Measurements from ENCODE around the gene TTLL9.
A peak's percentile ranks its signal among the peaks of the same experiment; 100 is the strongest.

Gene TTLL9

DNA sequence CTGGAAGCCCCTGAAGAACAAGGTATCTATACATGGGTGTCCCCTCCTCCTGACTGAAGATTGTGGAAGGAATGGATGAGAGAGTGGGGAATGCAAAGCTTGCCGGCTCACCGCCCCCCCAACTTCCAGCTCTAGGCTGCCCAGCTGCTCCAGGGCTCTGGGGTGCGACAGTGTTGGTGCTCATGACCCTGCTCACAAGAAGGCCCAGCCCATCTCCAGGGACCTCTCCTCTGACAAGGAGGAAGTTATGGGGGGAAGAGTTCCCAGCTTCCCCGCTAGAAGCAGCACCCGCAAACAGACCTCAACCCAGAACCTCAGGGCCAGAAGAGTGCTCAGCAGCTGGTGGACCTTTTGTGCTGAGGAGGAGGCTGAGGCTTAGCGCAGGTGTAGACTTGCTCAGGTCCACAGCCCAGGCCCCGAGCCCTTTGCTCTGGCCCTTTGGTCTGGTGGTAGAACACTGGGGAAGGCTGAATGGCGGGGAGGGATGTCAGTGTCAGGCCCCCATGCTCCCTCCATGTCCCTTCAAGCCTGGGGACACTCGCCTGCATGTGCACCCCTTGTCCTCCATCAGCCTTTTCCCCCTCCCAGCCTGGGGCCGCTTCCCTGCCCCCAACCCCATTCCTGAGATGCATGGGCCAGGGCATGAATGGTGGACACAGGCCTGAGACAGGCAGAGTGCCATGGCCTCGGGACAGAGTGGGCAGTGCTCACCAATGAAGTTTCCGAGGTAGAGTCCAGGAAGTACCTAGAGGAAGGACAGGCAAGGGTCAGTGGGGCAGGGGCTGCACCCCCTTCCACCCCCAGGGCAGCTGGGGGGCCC lies 1.4 kb upstream of the TTLL9 start:
- Histone ChIP-seq H3K36me3 (ENCODE audit: control insufficient read depth, insufficient read depth, low read length) (no peaks in the 10 kb centered on the region), H3K4me3 (replicated peaks; ENCODE audit: low read depth, low read length) (no peak overlapping the region), H3K27me3 (replicated peaks; ENCODE audit: control insufficient read depth, insufficient read depth, low read length) (peaks cover 5% of the 10 kb centered on the region; the same call in 1 of the 2 replicates)
- TF ChIP-seq, protein P1, sequence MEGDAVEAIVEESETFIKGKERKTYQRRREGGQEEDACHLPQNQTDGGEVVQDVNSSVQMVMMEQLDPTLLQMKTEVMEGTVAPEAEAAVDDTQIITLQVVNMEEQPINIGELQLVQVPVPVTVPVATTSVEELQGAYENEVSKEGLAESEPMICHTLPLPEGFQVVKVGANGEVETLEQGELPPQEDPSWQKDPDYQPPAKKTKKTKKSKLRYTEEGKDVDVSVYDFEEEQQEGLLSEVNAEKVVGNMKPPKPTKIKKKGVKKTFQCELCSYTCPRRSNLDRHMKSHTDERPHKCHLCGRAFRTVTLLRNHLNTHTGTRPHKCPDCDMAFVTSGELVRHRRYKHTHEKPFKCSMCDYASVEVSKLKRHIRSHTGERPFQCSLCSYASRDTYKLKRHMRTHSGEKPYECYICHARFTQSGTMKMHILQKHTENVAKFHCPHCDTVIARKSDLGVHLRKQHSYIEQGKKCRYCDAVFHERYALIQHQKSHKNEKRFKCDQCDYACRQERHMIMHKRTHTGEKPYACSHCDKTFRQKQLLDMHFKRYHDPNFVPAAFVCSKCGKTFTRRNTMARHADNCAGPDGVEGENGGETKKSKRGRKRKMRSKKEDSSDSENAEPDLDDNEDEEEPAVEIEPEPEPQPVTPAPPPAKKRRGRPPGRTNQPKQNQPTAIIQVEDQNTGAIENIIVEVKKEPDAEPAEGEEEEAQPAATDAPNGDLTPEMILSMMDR (IDR thresholded peaks at IDR 0.05; ENCODE audit: insufficient read depth, low read length, poor library complexity, severe bottlenecking), result no peak
- DNase-seq (ENCODE audit: extremely low read depth, insufficient read length), result no peak

DNA sequence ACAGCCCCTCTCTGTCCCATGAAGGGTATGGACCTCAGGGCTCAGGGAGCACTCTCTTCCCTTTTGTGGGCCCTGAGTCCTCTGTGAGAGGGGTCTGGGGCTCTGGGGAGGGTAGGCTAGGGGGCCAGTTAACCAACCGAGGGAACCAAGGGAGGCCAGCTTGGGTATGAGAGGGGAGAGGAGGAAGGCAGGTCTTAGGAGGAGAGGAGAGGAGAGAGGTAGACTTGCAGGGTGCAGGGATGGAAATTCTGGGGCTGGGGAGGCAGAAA lies 827 bp upstream of the TTLL9 start:
- DNase-seq (ENCODE audit: extremely low read depth, insufficient read length), result no peak
- Histone ChIP-seq H3K27me3 (replicated peaks; ENCODE audit: control insufficient read depth, insufficient read depth, low read length) (peaks cover 5% of the 10 kb centered on the region), H3K4me3 (replicated peaks; ENCODE audit: low read depth, low read length) (no peak overlapping the region), H3K36me3 (ENCODE audit: control insufficient read depth, insufficient read depth, low read length) (no peaks in the 10 kb centered on the region)
- TF ChIP-seq, protein P1 (IDR thresholded peaks at IDR 0.05; ENCODE audit: insufficient read depth, low read length, poor library complexity, severe bottlenecking), result no peak

DNA sequence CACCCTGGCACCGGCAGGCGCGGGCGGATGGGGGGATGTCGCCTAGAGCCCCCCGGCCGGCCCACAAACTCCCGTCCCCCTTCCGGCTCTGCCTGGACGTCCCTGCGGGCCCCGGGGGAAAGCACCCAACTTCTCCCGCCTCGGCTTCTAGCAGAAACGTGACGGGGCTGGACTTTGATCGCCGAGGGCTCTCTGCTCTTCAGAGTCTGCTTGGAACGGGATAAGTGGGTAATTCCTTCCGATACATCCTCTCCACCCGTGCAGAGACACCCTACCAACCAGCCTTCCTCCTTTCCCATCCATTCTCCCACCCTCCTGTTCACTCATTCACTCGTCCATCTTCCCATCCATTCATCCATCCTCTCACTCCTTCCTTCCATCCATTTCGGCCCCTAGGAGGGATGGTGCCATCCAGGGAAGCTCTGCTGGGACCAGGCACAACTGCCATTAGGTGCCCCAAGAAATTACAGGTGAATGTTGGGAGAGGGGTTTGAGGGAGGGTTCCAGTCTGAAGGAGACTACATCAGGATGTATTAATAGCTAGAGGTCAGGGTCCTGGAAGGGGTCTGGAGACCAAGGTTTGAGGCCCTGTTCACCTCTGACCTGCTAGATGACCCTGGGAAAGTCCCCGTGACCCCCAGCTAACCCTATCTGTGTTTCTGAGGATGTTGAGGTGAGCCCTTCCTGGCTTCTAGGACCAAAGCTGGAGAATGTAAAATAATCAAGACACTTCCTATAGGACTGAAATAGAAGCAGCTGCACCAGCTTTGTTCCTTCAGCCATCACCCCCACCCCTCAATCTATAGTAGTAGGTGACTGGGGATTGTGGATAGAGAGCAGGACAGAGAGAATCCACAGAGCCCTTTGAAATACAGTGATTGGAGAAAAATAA lies 538 bp downstream of the TTLL9 start:
- TF ChIP-seq, protein P1 (IDR thresholded peaks at IDR 0.05; ENCODE audit: insufficient read depth, low read length, poor library complexity, severe bottlenecking), result no peak
- Histone ChIP-seq H3K27me3 (replicated peaks; ENCODE audit: control insufficient read depth, insufficient read depth, low read length) (peaks cover 5% of the 10 kb centered on the region), H3K36me3 (ENCODE audit: control insufficient read depth, insufficient read depth, low read length) (no peaks in the 10 kb centered on the region), H3K4me3 (replicated peaks; ENCODE audit: low read depth, low read length) (peak overlapping the region; percentile 44)
- DNase-seq (ENCODE audit: extremely low read depth, insufficient read length), result no peak

DNA sequence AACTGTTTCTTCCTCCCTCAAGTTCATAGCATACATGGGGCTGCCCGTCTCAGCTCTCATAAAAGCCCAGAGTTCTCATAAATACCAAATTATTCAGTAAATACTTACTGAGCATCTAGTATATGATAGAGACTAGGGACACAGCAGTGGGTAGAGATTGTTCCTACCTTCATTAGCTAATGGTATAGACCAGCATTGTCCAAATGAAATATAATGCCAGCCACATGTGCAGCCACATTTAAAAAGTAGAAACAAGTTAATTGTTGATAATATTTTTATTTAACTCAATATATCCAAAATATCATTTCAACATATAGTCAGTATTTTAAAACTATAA lies 1.2 kb downstream of the TTLL9 start:
- Histone ChIP-seq H3K27me3 (replicated peaks; ENCODE audit: control insufficient read depth, insufficient read depth, low read length) (peaks cover 5% of the 10 kb centered on the region), H3K36me3 (ENCODE audit: control insufficient read depth, insufficient read depth, low read length) (no peaks in the 10 kb centered on the region), H3K4me3 (replicated peaks; ENCODE audit: low read depth, low read length) (no peak overlapping the region)
- no peak for DNase-seq (ENCODE audit: extremely low read depth, insufficient read length)
- TF ChIP-seq, protein P1 (IDR thresholded peaks at IDR 0.05; ENCODE audit: insufficient read depth, low read length, poor library complexity, severe bottlenecking), result no peak

DNA sequence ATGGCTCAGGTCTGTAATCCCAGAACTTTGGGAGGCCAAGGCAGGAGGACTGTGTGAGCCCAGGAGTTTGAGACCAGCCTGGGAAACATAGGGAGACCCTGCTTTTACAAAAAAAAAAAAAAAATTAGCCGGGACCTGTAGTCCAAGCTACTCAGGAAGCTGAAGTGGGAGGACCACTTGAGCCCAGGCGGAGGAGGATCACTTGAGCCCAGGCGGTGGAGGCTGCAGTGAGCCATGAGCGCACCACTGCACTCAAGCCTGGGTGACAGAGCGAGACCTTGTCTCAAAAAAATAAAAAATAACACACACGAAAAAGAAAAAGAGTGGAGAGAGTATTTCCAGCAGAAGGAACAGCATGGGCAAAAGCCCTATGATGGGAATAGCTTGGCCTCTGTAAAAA lies 2.0 kb downstream of the TTLL9 start:
- DNase-seq (ENCODE audit: extremely low read depth, insufficient read length), result no peak
- Histone ChIP-seq H3K36me3 (ENCODE audit: control insufficient read depth, insufficient read depth, low read length) (no peaks in the 10 kb centered on the region), H3K4me3 (replicated peaks; ENCODE audit: low read depth, low read length) (no peak overlapping the region), H3K27me3 (replicated peaks; ENCODE audit: control insufficient read depth, insufficient read depth, low read length) (peaks cover 5% of the 10 kb centered on the region)
- TF ChIP-seq, protein P1 (IDR thresholded peaks at IDR 0.05; ENCODE audit: insufficient read depth, low read length, poor library complexity, severe bottlenecking), result no peak
